RKO (cell line): ENCODE results near the gene IGF1R.
A peak's percentile ranks its signal among the peaks of the same experiment; 100 is the strongest.
"Not testable (repeated sequence)": the region's sequence is repeated elsewhere in the genome, so short reads cannot be mapped to it uniquely, and the experiment has no call there.

Experiments
- DNase-seq: peaks from one replicate; pipeline ENCODE4 v3.0.0-alpha.2; 2016; ENCODE audit warnings: low spot score

The IGF1R gene

GRCh38 chr15:98963444-98963843 is 315.1 kb downstream of the IGF1R start:
- no peak for DNase-seq

- DNase-seq = no peak
Observed at GRCh38 chr15:98964466-98965133, 316.3 kb downstream of the IGF1R start.

DNA sequence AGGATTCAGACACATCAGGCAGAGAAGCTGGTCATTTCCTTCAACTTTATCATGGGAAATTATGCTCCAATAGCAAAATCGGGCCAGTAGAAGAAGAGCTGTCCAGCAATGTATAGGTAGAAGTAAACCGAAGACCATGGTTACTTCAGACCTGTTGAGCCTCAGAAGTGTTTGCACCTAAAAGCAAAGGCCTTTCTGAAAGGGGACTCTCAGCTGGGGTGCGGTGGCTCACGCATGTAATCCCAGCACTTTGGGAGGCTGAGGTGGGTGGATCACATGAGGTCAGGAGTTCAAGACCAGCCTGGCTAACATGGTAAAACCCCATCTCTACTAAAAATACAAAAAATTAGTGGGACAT is 316.8 kb downstream of the IGF1R start:
- DNase-seq = not testable (repeated sequence)

DNA sequence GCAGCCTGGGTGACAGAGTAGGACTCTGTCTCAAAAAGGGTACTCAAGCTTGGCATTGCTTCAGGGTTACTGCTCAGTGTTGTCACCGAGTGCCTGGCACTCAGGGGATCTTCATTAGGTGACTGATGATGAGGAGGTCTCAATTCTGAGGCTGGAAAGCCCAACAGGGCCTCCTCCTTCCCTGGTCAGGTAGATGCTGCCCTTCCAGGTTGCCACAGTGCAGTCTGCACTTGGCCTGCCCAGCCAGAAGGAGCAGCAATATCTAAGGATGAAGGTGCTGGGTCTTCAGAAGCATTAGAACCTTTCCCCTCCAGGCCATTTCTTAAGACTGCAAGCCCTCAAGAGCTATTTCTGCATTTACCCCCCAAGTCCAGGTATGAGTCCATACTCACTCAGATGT is 317.3 kb downstream of the IGF1R start:
- no peak for DNase-seq

DNA sequence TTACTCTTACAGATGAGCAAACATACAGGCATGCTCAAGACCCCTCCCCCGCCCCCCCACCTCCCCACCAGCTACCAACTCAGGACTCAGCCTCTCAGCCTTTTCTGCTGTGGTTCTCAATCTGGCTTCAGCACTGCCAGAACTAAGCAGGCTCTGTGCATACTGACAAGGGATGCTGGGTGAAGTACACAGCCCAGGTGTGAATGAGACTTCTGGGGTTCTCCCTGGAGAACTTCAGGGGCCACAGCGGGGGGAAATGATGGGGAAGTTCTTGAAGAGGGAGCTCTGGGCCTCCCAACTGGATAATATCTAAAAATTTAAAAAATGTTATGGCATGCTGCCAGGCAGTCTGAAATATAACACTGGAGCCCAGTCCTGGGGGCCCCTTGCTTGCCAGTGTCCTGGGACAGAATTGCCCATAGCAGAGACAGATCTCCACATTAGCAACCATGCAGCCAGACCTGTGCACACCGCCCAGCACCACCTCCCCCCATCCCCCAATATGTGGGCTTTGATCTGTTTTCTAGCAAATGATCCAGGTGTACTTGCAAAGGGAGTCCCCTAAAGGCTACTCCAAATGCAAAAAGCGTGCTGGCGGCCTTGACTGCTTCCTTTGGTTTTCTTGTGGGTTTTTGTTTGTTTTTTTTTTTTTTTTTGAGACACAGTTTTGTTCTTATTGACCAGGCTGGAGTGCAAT is 317.9 kb downstream of the IGF1R start:
- no peak for DNase-seq

DNA sequence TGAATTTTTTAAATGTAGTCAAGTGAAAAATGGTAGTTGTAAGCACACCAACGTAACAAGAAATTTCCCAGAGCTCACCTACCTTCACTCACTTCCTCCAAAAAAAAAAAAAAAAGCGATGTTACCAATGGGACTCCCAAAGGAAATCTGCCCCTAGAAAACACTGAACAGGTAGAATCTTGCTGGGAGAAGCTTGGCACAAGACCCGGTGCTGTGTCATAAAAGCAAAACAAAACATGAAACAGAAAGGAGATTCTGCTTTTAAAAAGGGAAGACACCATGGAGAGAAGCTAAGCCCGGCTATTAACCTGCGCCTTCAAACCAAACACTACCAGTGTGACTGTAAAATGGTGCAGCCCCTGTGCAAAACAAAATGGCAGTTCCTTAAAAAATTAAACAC is 318.8 kb downstream of the IGF1R start:
- DNase-seq = no peak

DNA sequence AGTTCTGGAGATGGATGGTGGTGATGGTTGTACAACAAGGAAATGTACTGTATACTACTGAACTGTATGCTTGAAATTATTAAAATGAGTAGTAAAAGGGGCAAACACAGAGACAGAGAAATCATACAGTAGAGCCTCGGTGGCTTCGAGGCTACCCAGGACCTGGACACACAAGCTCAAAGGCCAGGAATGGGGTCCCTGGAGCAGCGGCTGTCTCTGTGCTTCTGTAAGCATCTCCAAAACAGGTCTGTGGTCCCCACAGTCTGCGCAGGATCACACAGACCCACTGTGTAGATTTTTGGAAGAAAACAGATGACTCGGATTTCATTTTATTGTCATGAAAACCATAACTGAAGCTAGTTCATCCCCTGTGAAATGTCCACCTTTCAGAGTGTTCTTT is 319.6 kb downstream of the IGF1R start:
- DNase-seq = no peak

DNA sequence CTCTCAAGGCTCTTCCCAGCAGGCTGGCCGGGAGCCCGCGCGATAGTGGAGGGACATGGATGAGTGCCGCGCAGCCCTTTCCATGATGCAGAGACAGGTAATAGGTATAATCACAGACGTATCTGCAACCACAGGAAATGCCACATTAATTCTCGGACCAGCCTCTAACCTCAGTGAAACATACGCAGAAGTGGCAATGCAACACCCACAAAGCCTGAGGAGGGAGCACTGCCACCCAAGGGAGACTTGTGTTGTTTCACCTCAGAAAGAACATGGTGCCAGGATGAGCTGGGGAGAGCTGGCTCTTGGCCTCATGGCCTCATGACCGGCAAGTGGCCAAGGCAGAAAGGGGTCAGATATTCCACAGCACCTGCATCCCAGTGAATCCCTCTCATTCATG is 320.2 kb downstream of the IGF1R start:
- no peak for DNase-seq

DNA sequence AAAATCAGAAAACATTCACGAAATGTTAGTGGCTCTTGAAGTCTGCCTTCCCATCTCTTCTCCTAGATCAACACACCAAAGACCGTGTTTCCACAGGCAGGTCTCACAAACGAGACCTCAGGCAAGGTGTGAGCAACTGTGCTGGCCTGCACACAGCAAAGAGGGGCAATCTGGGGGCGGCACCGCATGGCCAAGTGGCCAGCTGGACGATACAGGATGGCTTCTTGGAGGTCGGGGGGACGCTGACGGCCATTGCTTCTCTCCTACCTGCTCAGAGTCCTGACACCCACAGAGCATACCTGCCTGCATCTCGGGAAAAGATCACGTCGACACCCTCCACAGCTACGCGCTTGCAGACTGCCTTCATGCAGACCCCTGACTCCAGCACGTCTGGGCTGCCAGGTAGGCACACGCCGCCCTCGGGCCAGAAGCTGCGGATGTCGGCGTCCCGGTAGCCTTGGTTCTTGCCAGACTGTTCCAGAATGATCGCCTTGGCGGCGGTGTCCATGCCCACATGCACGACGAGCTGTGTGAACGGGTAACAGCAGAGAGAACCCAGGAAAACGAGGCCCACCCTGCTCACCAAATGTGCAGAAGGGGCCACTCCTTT is 320.9 kb downstream of the IGF1R start:
- no peak for DNase-seq

- no peak for DNase-seq
Observed at GRCh38 chr15:98970799-98971198, 322.5 kb downstream of the IGF1R start.

DNA sequence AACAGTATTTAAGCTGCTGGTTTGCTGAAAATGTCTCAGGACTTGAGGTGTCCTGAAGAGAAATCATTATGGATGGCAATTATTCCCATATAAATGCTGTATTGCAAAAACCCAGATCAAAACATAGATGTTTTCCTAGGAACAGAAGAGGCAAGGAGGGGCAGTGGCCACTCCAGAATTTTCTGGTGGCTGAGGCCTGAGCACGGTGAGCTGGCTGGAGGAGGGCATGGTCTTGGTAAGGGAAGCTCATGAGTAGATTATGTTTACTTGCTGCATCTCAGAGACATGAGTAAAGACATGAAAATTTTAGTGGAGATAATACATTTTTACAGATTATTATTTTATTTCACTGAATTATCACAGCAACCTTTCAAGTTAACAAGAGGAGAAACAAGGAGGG is 328.2 kb downstream of the IGF1R start:
- DNase-seq = no peak

- no peak for DNase-seq
Observed at GRCh38 chr15:98977441-98977840, 329.1 kb downstream of the IGF1R start.

DNA sequence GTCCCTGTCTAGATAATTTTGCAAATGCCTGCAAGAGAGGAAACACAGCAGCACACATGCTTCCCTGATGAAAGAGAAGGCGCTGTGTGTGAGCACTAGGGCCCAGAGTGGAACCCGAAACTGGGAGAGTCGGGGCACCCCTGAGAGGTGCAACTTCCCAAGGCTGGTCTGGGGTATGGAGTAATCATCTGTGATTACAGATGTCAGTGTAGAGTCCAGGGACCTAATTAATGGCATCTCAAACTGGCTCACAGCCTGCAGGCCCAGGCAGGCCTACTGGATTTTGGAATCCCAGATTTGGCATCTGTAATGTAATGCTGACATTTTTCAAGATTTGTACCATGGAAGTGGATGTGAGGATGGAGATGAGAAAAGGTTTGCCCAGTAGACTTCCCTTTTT is 329.8 kb downstream of the IGF1R start:
- no peak for DNase-seq

- no peak for DNase-seq
Observed at GRCh38 chr15:98980899-98981228, 332.5 kb downstream of the IGF1R start.

- DNase-seq = no peak
Observed at GRCh38 chr15:98981851-98982722, 333.7 kb downstream of the IGF1R start.

GRCh38 chr15:98983334-98983733 is 335.0 kb downstream of the IGF1R start:
- peak; percentile 38 for DNase-seq

- DNase-seq = no peak
Observed at GRCh38 chr15:98986281-98986680, 337.9 kb downstream of the IGF1R start.

- DNase-seq = no peak
Observed at GRCh38 chr15:98994892-98995291, 346.6 kb downstream of the IGF1R start.

GRCh38 chr15:98996169-98996568 is 347.8 kb downstream of the IGF1R start:
- DNase-seq = no peak

DNA sequence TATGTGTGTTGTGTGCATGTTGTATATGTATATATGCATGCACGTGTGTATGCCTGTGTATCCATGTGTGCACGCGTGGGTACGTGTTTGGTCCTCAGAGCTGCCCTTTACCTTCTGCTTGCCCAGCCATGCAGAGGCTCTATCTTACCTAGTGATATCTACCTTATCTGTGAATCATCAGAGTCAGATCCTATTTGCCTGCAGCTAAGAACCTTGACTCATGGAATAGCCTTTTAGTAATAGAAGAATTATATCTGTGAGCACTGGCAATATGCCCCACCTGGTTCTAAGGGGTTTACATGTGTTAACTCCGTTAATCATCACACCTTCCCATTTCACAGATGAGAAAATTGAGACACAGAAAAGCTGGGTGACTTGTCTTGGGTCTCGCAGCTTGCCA is 348.3 kb downstream of the IGF1R start:
- no peak for DNase-seq

DNA sequence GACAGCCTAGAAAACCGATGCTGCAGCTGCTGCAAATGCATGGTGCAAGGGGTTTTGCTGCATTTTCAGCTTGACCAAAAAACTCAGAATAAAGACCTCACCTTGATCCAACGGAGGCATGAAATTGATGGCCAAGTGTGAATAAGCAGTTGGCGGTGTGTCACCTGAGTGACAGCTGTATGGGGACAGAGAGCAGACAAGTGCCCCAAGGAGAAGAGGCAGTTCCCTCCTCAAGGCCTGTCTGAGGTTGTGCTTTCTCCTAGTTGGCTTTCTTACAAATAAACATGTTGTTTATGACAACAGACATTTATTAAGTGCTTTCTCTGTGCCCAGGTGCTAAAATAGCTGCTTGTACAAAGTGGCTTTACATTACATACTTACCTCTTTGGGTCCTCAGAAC is 349.0 kb downstream of the IGF1R start:
- DNase-seq = no peak

DNA sequence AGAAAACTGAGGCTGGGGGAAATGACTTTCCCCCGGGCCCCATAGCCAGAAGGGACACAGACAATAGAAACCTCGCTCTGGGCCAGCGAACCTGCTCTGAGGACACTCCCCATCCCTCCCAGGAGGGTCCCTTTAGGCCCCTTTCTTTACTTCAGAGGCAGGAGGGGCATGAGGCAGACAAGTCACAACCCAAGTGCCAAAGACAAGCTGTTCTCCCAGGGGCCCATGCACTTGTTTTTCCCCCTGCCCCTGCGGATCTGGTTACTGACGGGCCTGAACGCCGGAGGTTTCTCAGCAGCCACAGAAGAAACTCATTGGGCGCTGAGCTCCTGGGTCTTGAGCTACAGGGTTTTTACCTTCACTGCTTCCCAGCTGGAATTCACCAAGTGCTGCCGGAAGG is 349.4 kb downstream of the IGF1R start:
- DNase-seq = no peak

- no peak for DNase-seq
Observed at GRCh38 chr15:98998279-98998678, 349.9 kb downstream of the IGF1R start.
